GM12801 (cell line): ENCODE measurements around the gene KHDRBS2.

Experiments
- CTCF ChIP-seq: IDR thresholded peaks from one replicate; pipeline ENCODE4 v1.5.1; 2011; ENCODE audit warnings: control low read depth; ENCODE audit not compliant: insufficient read length; ENCODE audit errors: extremely low read depth

The KHDRBS2 gene

GRCh38 chr6:61940919-61941318, 345.1 kb downstream of the KHDRBS2 start:
- TF ChIP-seq CTCF = no peak

GRCh38 chr6:61935242-61935846, 350.7 kb downstream of the KHDRBS2 start:
- no peak for TF ChIP-seq CTCF

GRCh38 chr6:61909486-61909885, 376.5 kb downstream of the KHDRBS2 start:
- no peak for TF ChIP-seq CTCF

DNA sequence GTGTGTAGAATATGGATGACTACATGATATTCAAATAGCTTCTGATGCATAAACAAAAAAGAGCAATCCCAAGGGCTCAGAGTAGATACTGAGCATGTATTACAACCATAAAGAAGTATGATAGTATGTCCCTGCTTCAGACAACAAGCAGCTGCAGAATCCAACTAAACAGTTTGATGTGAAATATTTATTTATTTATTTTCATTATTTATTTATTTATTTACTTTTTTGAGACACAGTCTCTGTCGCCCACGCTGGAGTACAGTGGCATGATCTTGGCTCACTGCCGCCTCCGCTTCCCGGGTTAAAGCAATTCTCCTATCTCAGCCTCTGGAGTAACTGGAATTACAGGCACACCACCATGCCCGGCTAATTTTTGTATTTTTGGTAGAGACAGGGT, 384.3 kb downstream of the KHDRBS2 start:
- no peak for TF ChIP-seq CTCF

- TF ChIP-seq CTCF = no peak
Observed at GRCh38 chr6:61894536-61894935, 391.5 kb downstream of the KHDRBS2 start.

DNA sequence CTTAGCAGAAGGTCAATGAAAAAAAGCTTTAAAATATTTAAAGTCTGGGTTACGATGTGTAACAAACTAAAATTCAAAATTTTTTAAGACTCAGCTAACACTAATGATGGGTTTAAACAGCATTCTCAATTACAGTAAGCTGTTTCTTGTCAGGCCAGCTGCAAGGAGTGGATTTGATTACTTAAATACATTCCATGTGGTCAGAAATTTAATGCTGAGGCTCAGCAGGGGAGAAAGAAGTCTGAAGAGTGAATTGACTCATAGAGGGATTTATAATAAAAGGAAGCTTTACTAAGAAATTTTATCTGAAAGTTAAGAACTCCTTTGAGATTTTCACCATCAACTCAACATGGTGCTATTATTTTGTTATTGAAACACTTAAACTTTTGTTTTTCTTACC, 398.6 kb downstream of the KHDRBS2 start:
- TF ChIP-seq CTCF = no peak

- no peak for TF ChIP-seq CTCF
Observed at GRCh38 chr6:61886608-61887259, 399.3 kb downstream of the KHDRBS2 start.
